Measurements from ENCODE around the gene ACTR2. TPM values are rescaled to one million over a fixed set of nuclear protein-coding genes. Genes with fewer than 3 reads are reported as not detected.

Gene ACTR2
- total RNA-seq, 1 donor from 2014 or later, result 124 TPM

DNA sequence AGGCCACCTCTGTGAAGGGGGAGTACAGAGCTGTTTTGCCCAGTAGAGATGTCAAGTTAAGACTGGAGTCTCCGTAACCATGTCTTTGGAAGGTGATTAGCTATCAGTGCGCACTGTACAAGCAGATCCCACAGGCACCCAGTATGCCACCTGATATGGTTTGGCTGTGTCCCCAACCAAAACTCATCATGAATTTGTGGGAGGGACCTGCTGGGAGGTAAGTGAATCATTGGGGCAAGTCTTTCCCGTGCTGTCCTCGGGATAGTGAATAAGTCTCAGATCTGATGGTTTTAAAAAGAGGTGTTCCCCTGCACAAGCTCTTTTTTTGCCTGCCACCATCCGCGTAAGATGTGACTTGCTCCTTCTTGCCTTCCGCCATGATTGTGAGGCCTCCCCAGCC, 90.2 kb downstream of the ACTR2 start:
- no peaks in the 10 kb centered on the region for H3K36me3 ChIP-seq
- no peak overlapping the region for H3K27ac ChIP-seq
- H3K79me2 ChIP-seq (ENCODE audit: low read depth), result no peaks in the 10 kb centered on the region
- Mint-ChIP-seq H3K27me3 (ENCODE audit: insufficient read depth, low read depth) (peaks cover 5% of the 10 kb centered on the region), H3K36me3 (peaks cover 39% of the 10 kb centered on the region), H3K27ac (no peak overlapping the region), H3K9me3 (peaks cover 1% of the 10 kb centered on the region), H3K4me1 (no peaks in the 10 kb centered on the region), H3K4me3 (no peak overlapping the region)
- no peak for DNase-seq (ENCODE audit: low spot score)
- no peak overlapping the region for H3K9ac ChIP-seq
- H3K9me3 ChIP-seq (ENCODE audit: low read depth), result no peaks in the 10 kb centered on the region
- H4K20me1 ChIP-seq (ENCODE audit: low read depth), result no peaks in the 10 kb centered on the region
- no peaks in the 10 kb centered on the region for H3K27me3 ChIP-seq
- H3K4me1 ChIP-seq, result no peaks in the 10 kb centered on the region
- no peak overlapping the region for H3K4me2 ChIP-seq
- no peak overlapping the region for H3K4me3 ChIP-seq
- no peak for TF ChIP-seq EZH2phosphoT487 (IDR thresholded peaks at IDR 0.05)
- TF ChIP-seq, protein P1, sequence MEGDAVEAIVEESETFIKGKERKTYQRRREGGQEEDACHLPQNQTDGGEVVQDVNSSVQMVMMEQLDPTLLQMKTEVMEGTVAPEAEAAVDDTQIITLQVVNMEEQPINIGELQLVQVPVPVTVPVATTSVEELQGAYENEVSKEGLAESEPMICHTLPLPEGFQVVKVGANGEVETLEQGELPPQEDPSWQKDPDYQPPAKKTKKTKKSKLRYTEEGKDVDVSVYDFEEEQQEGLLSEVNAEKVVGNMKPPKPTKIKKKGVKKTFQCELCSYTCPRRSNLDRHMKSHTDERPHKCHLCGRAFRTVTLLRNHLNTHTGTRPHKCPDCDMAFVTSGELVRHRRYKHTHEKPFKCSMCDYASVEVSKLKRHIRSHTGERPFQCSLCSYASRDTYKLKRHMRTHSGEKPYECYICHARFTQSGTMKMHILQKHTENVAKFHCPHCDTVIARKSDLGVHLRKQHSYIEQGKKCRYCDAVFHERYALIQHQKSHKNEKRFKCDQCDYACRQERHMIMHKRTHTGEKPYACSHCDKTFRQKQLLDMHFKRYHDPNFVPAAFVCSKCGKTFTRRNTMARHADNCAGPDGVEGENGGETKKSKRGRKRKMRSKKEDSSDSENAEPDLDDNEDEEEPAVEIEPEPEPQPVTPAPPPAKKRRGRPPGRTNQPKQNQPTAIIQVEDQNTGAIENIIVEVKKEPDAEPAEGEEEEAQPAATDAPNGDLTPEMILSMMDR (IDR thresholded peaks at IDR 0.05), result no peak
- TF ChIP-seq EZH2 (IDR thresholded peaks at IDR 0.05), result no peak
- H3F3A ChIP-seq (ENCODE audit: low read depth), result no peaks in the 10 kb centered on the region
- H2AFZ ChIP-seq (replicated peaks), result no peak overlapping the region

DNA sequence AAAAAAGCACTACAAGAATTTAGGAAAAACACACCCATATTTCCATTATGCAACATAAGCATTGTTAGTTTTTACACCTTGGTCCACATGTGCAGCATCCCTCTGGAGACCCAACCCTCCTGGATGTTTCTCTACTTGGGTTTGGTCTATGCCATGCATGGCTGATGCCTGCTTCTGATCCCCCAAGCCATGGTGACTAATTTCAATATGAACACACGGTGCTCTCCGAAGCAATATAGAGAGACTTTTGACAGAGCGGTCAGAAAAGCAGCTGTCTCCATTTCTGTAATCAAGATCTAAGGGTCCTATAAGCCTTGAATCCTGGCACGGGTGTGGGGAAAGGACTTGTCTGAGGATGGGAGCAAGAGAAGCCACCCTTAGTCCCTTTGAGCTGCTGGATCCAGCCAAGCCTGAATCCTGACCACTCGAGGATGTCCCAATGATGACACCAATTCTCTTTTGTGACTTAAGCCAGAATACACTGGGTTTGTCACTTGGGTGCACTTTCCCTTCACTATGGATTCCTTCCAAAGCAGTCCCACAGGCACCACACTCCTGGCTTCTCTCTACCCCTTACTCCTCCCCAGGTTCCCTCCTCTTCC, 91.5 kb downstream of the ACTR2 start:
- Histone ChIP-seq H3K4me1 (no peaks in the 10 kb centered on the region), H3K27me3 (no peaks in the 10 kb centered on the region), H3K27ac (no peak overlapping the region), H3F3A (ENCODE audit: low read depth) (no peaks in the 10 kb centered on the region), H4K20me1 (ENCODE audit: low read depth) (no peaks in the 10 kb centered on the region), H3K36me3 (no peaks in the 10 kb centered on the region), H3K4me2 (no peak overlapping the region), H2AFZ (replicated peaks) (no peak overlapping the region), H3K9ac (no peak overlapping the region), H3K79me2 (ENCODE audit: low read depth) (no peaks in the 10 kb centered on the region), H3K9me3 (ENCODE audit: low read depth) (no peaks in the 10 kb centered on the region), H3K4me3 (no peak overlapping the region)
- H3K27ac Mint-ChIP-seq, result no peak overlapping the region
- H3K9me3 Mint-ChIP-seq, result peaks cover 1% of the 10 kb centered on the region
- peaks cover 4% of the 10 kb centered on the region for H3K27me3 Mint-ChIP-seq (ENCODE audit: insufficient read depth, low read depth)
- peaks cover 32% of the 10 kb centered on the region for H3K36me3 Mint-ChIP-seq
- H3K4me1 Mint-ChIP-seq, result no peaks in the 10 kb centered on the region
- no peak overlapping the region for H3K4me3 Mint-ChIP-seq
- DNase-seq (ENCODE audit: low spot score), result no peak
- TF ChIP-seq, protein P1 (IDR thresholded peaks at IDR 0.05), result no peak
- TF ChIP-seq EZH2phosphoT487 (IDR thresholded peaks at IDR 0.05) (no peak), EZH2 (IDR thresholded peaks at IDR 0.05) (no peak)

DNA sequence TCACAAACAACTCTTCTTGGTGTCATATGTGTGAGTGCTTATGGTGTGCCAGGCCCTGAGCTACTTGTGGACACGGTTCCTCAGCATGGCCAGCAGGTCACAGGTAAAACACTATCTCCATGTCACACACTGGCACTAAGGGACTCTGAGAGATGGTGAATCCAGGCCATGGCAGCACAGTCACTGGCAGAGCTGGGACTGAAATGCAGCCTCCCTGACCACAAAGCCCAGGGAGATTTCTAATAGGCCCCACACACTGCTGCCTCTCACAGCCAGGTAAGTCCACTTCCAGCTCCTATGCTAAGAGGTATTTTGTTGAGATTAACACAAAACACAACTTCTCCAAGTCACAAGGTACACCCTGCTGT, 92.0 kb downstream of the ACTR2 start:
- Mint-ChIP-seq H3K4me3 (no peak overlapping the region), H3K9me3 (peaks cover 1% of the 10 kb centered on the region), H3K27me3 (ENCODE audit: insufficient read depth, low read depth) (peaks cover 4% of the 10 kb centered on the region)

More for the DNA sequence above, 92.0 kb downstream of the ACTR2 start:
- Histone ChIP-seq H3K36me3 (no peaks in the 10 kb centered on the region), H3K4me2 (no peak overlapping the region), H3K9ac (no peak overlapping the region), H4K20me1 (ENCODE audit: low read depth) (no peaks in the 10 kb centered on the region), H3K27me3 (no peaks in the 10 kb centered on the region), H2AFZ (replicated peaks) (no peak overlapping the region), H3K4me3 (no peak overlapping the region), H3K27ac (no peak overlapping the region), H3F3A (ENCODE audit: low read depth) (no peaks in the 10 kb centered on the region), H3K9me3 (ENCODE audit: low read depth) (no peaks in the 10 kb centered on the region), H3K4me1 (no peaks in the 10 kb centered on the region), H3K79me2 (ENCODE audit: low read depth) (no peaks in the 10 kb centered on the region)
- TF ChIP-seq EZH2 (IDR thresholded peaks at IDR 0.05) (no peak), EZH2phosphoT487 (IDR thresholded peaks at IDR 0.05) (no peak)
- TF ChIP-seq, protein P1 (IDR thresholded peaks at IDR 0.05), result no peak
- no peak for DNase-seq (ENCODE audit: low spot score)
- H3K27ac Mint-ChIP-seq, result no peak overlapping the region
- H3K36me3 Mint-ChIP-seq, result peaks cover 31% of the 10 kb centered on the region
- H3K4me1 Mint-ChIP-seq, result no peaks in the 10 kb centered on the region

All from neural progenitor cell (in vitro differentiated cells).